Endodermal cell (in vitro differentiated cells): ENCODE data around the gene PWWP2B. TPM values are rescaled to one million over a fixed set of nuclear protein-coding genes. Genes with fewer than 3 reads are reported as not detected.
A peak's percentile ranks its signal among the peaks of the same experiment; 100 is the strongest.

Experiments used
- DNase-seq: peaks from one replicate; pipeline ENCODE4 v3.0.0-alpha.2; 2017
- H3K27ac ChIP-seq: 2 replicates; pipeline ENCODE4 v1.5.1; 2013; ENCODE audit warnings: mild to moderate bottlenecking, low read depth, low read length, moderate library complexity
- H3K27me3 ChIP-seq: 2 replicates; pipeline ENCODE4 v1.6.1; 2013; ENCODE audit warnings: mild to moderate bottlenecking, low read length, moderate library complexity; ENCODE audit not compliant: insufficient read depth, control insufficient read depth, poor library complexity, severe bottlenecking
- H3K36me3 ChIP-seq: 2 replicates; pipeline ENCODE4 v1.7.0; 2013; ENCODE audit warnings: mild to moderate bottlenecking, low read length, moderate library complexity; ENCODE audit not compliant: control insufficient read depth, insufficient read depth
- H3K4me1 ChIP-seq: one replicate; pipeline ENCODE4 v1.7.0; 2013; ENCODE audit warnings: low read length; ENCODE audit not compliant: control insufficient read depth, insufficient read depth
- H3K4me3 ChIP-seq: 2 replicates; pipeline ENCODE4 v1.5.1; 2013; ENCODE audit warnings: mild to moderate bottlenecking, low read length, moderate library complexity
- H3K9ac ChIP-seq: 2 replicates; pipeline ENCODE4 v1.6.1; 2013; ENCODE audit warnings: mild to moderate bottlenecking, low read length, moderate library complexity; ENCODE audit not compliant: poor library complexity, severe bottlenecking; ENCODE audit errors: extremely low read depth
- H3K9me3 ChIP-seq: 2 replicates; pipeline ENCODE4 v1.6.1; 2013; ENCODE audit warnings: mild to moderate bottlenecking, low read length, moderate library complexity; ENCODE audit not compliant: control insufficient read depth
- H3K27ac Mint-ChIP-seq: 2 replicates; pipeline ENCODE4 v1.8.0; 2020; ENCODE audit warnings: mixed read lengths
- H3K27me3 Mint-ChIP-seq: 2 replicates; pipeline ENCODE4 v1.8.0; 2021; ENCODE audit warnings: mild to moderate bottlenecking, mixed read lengths; ENCODE audit not compliant: insufficient read depth
- H3K36me3 Mint-ChIP-seq: 2 replicates; pipeline ENCODE4 v1.8.0; 2020; ENCODE audit warnings: low read depth, mixed read lengths
- H3K4me1 Mint-ChIP-seq: 2 replicates; pipeline ENCODE4 v1.8.0; 2020; ENCODE audit warnings: mixed read lengths
- H3K4me3 Mint-ChIP-seq: 2 replicates; pipeline ENCODE4 v1.8.0; 2020; ENCODE audit warnings: mild to moderate bottlenecking, moderate library complexity, mixed read lengths
- H3K9me3 Mint-ChIP-seq: 2 replicates; pipeline ENCODE4 v1.8.0; 2020; ENCODE audit warnings: mild to moderate bottlenecking, mixed read lengths
- WGBS, 2 experiments: methylation state at CpG; one replicate each; pipeline versions ENCODE4 v1.1.5 to v1.1.7; 2013; ENCODE audit warnings: missing lambda C conversion rate in 2 of 2, mixed read lengths in 1 of 2; ENCODE audit not compliant: insufficient coverage in 1 of 2, insufficient read length in 1 of 2; 5-methylcytosine and 5-hydroxymethylcytosine counted together
- total RNA-seq, 2 donors: library from RNA; stranded (reverse); fragmentation: NEBNext Ultra II Directional in 1 of 2; extraction: Animal tissue kit (Norgen Biotek cat#: 25700) in 1 of 2; gene quantifications; 2 replicates in 1 of 2; 3 replicates in 1 of 2; pipeline ENCODE4 v1.2.1, GENCODE V29; 2021
- TF ChIP-seq, protein P1 (sequence below): fragments of 200-600 bp; sonication (generic); conservative IDR thresholded peaks from 2 replicates; pipeline ENCODE4 v1.5.0; 2021; ENCODE audit warnings: antibody characterized with exemption, mild to moderate bottlenecking

Gene PWWP2B
- total RNA-seq, 2 donors from 2014 or later = 11.4 to 13.9 TPM

DNA sequence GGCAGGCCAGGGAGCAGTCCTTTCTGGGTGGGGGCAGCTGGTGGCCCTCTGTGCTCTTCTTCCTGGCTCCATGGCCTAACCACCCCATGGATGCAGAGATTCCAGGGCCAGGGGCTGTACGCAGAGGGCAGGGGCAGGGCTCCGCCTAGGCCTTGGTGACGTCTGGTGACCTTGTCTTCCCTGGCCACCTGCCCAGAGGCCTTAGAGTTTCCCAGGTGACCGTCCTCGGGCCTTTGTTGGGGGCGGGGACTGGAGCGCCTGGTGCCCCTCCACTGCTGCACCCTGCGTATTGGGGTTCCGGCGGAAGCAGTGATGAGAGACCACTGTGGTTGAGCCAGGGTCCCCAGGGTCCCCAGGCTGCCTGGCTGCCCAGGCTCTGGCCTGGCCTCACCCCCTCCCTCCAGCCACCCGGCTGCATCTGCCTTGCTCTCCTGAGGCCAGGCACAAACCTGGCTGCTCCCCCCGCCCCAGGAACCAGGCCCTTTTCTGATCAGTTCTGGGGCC is 10.3 kb downstream of the PWWP2B start:
- peak overlapping the region; percentile 40 for H3K4me3 Mint-ChIP-seq

DNA sequence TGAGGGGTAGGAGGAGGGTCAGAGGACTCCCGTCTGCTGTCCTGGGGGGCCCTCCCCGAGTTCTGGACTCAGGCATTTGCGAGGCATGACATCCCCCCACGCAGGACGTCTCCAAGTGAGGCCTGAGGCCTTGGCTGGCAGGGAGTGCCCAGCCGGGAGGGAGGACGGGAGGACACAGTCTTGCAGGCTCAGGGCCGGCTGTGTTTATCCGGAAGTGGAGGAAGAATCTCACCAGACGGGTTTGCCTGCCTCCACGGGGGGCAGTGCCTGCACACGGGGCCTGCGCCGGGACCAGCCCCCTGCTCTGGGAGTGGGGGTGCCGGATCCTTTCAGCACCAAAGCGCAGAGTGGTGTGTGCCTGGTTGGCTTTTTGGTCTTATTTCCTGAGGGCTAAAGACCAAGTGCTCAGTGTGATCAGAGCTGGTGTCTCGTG is 10.9 kb downstream of the PWWP2B start:
- DNase-seq = peak; percentile 94
- H3K4me1 ChIP-seq = no peaks in the 10 kb centered on the region
- Mint-ChIP-seq H3K27me3 (no peaks in the 10 kb centered on the region), H3K4me1 (peaks cover 25% of the 10 kb centered on the region), H3K36me3 (peaks cover 7% of the 10 kb centered on the region), H3K9me3 (no peaks in the 10 kb centered on the region), H3K27ac (peak overlapping the region; percentile 97), H3K4me3 (peak overlapping the region; percentile 40)
- TF ChIP-seq, protein P1, sequence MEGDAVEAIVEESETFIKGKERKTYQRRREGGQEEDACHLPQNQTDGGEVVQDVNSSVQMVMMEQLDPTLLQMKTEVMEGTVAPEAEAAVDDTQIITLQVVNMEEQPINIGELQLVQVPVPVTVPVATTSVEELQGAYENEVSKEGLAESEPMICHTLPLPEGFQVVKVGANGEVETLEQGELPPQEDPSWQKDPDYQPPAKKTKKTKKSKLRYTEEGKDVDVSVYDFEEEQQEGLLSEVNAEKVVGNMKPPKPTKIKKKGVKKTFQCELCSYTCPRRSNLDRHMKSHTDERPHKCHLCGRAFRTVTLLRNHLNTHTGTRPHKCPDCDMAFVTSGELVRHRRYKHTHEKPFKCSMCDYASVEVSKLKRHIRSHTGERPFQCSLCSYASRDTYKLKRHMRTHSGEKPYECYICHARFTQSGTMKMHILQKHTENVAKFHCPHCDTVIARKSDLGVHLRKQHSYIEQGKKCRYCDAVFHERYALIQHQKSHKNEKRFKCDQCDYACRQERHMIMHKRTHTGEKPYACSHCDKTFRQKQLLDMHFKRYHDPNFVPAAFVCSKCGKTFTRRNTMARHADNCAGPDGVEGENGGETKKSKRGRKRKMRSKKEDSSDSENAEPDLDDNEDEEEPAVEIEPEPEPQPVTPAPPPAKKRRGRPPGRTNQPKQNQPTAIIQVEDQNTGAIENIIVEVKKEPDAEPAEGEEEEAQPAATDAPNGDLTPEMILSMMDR = no peak
- no peaks in the 10 kb centered on the region for H3K9me3 ChIP-seq
- no peak overlapping the region for H3K27ac ChIP-seq
- H3K4me3 ChIP-seq = no peak overlapping the region
- no peaks in the 10 kb centered on the region for H3K36me3 ChIP-seq
- 77 to 83% methylated on average over 10 to 17 of the region's 17 CpGs for WGBS, 2 experiments
- H3K9ac ChIP-seq = no peak overlapping the region
- H3K27me3 ChIP-seq = no peaks in the 10 kb centered on the region

More for the DNA sequence above, 10.3 kb downstream of the PWWP2B start:
- no peaks in the 10 kb centered on the region for H3K27me3 Mint-ChIP-seq
- TF ChIP-seq, protein P1 = no peak
- no peak overlapping the region for H3K9ac ChIP-seq
- H3K4me1 Mint-ChIP-seq = peaks cover 21% of the 10 kb centered on the region
- no peaks in the 10 kb centered on the region for H3K9me3 ChIP-seq
- H3K4me1 ChIP-seq = no peaks in the 10 kb centered on the region
- no peaks in the 10 kb centered on the region for H3K27me3 ChIP-seq
- WGBS, 2 experiments = 90 to 96% methylated on average over 2 to 12 of the region's 12 CpGs
- peaks cover 7% of the 10 kb centered on the region for H3K36me3 Mint-ChIP-seq
- no peak overlapping the region for H3K4me3 ChIP-seq
- no peak for DNase-seq
- peak overlapping the region; percentile 97 for H3K27ac Mint-ChIP-seq
- H3K27ac ChIP-seq = no peak overlapping the region
- H3K36me3 ChIP-seq = no peaks in the 10 kb centered on the region
- H3K9me3 Mint-ChIP-seq = no peaks in the 10 kb centered on the region

DNA sequence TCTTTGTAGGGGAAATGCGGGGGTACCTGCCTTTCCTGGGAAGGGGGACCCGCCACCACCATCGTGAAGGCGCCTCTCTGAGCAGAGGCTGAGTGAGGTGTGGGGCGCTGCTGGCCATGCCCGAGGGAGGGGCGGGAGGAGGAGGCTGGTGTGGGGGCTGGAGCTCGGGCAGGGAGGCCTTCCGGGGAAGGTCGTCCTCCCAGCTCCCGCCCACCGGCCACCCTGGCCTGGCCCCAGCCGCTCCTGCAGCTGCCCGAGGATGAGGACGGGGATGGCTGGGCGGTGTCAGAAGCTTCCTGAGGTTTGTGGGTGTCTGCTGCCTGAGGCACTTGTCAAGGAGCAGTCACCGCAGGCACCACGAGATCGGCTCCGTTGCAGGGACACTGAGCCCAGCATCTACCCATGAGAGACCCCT is 11.4 kb downstream of the PWWP2B start:
- Mint-ChIP-seq H3K4me1 (peaks cover 25% of the 10 kb centered on the region), H3K9me3 (no peaks in the 10 kb centered on the region), H3K36me3 (peaks cover 7% of the 10 kb centered on the region), H3K4me3 (peak overlapping the region; percentile 40), H3K27me3 (no peaks in the 10 kb centered on the region), H3K27ac (peak overlapping the region; percentile 97)
- Histone ChIP-seq H3K9me3 (no peaks in the 10 kb centered on the region), H3K36me3 (no peaks in the 10 kb centered on the region), H3K27ac (no peak overlapping the region), H3K27me3 (no peaks in the 10 kb centered on the region), H3K9ac (no peak overlapping the region), H3K4me3 (no peak overlapping the region), H3K4me1 (no peaks in the 10 kb centered on the region)
- WGBS, 2 experiments = 87 to 88% methylated on average over 7 to 20 of the region's 20 CpGs
- TF ChIP-seq, protein P1 = no peak
- DNase-seq = peak; percentile 78
